Central memory CD4-positive, alpha-beta T cell (primary cell): ENCODE results near the gene HUNK.
"Not testable (repeated sequence)": the region's sequence is repeated elsewhere in the genome, so short reads cannot be mapped to it uniquely, and the experiment has no call there.

Experiments
- DNase-seq: peaks from one replicate; pipeline ENCODE4 v3.0.0; 2022

HUNK gene

DNA sequence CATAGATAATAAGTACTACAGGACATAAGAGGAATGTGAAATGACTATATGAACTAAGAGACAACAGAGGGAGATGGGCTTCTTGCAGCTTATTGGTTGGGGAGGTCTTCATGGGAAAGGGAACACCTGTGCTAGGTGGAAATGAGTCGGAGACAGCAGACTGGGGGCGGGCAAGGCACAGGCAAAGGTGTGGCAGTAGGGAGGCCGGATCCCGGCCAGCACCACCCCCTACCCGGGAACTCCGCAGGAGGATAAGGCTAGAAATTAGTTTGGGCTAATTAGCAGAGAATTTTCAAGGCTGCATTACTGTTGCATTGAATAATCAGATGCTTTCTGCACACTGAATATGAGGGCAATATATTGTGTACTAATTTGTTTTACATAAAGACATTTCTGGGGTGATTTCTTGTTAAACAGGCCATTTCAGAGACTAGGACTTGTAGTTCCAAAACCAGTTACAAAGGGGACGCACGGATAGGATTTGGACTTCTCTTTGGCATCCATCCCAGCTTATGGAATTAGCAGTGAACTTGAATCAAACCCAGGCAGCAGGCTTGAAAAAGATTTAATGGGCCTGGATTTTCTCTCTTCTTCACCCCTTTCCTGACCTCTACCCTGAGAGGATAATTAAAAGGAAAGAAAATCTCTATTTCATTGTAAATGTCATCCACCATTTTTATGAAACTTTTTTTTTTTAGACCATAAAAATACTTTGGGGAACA is 2.2 kb upstream of the HUNK start:
- no peak for DNase-seq

DNA sequence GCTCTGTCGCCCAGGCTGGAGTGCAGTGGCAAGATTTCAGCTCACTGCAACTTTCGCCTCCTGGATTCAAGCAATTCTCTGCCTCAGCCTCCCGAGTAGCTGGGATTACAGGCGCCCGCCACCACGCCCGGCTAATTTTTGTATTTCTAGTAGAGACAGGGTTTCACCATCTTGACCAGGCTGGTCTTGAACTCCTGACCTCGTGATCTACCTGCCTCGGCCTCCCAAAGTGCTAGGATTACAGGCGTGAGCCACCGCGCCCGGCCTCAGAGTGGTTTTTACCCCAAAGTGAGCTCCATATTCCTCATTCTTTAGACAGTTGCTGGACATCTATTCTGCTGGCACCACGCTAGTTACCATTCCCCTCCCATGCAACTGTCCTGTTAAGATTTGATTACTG is 1.4 kb upstream of the HUNK start:
- DNase-seq, result not testable (repeated sequence)

DNA sequence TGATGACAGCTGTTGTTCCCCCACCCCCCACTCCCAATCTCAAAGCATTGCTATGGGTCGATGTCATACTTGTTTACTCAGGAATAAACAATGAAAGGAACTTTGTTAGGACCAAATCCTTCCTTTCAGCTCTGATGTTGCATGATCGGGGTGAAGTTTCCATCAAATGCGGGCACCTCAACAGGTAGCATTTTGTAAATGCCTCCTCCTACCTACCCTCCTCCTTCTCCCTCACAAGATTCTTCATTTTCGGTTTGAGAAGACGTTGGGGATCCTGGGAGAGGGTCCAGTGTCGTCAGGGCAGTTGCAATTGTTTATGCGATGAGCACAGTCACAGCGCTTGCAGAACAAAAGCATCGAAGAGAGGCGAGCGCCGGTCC is 758 bp upstream of the HUNK start:
- no peak for DNase-seq

DNA sequence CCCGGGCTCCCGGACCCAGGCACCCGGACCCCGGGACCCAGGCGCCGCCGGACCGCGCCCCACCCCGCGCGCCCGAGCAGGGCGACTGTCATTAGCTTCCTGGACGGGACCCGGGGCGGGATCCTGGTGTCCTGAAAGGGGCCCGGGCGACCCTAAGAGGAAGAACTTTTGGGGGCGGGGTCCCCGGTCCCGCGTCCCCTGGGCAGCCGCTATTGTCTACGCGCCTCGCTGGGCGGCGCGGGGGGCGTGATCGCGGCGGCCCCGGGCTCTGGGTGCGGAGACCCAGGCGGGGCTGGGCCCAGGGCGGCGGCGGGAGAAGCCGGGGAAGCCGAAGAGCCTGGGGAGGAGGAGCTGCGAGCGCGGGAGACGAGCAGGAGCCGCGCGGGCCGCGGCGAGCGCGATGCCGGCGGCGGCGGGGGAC is 465 bp downstream of the HUNK start:
- no peak for DNase-seq

- DNase-seq, result peak; percentile 9
Observed at GRCh38 chr21:31873696-31874599, 1.1 kb downstream of the HUNK start.

- no peak for DNase-seq
Observed at GRCh38 chr21:31874812-31875212, 2.0 kb downstream of the HUNK start.

DNA sequence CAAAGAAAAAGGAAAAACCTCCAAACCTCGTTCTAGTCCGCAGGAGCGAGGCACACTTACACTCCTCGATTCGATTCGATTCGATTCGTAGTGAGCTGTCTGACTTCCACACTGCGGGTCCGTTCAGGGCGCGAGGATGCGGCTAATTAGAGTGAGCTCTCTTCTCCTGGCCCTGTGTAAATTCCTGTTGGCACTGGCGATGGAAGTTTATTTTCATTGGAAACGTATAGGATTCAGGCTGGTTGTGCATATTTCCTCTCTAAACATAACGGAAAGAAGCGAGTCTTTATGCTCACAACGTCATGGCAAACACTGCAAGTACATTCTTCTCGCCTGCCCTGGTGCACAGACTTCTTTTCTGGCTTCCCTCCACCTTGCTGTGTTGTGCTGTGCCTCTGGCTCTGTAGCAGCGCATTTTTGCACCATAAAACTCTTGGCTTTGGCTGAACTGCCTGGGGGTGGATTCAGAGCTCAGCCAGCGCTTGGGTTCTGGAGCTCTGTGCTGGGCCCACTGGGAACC is 2.7 kb downstream of the HUNK start:
- DNase-seq, result no peak

DNA sequence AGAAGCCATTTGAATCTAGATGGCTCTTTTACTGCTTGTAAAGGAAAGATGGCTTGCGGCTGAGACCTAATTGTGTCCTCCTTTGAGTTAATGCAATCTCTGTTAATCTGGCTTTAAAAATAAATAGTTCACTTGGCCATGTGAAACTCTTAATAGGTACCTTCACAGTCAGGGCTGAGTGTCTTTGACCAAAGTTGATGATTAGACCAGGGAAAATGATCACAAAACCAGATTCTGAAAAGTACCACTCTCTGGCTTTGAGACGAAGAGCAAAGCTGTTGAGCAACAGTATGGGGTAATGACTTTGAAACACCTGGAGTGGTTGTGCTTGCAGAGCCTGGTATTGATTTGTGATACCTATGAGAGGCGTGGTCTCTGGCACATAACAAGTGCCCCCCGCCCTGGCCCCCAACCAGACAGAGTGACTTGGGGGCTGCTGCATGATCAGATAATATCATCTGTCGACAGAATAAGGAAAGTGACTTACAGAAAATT is 4.7 kb downstream of the HUNK start:
- DNase-seq, result no peak

DNA sequence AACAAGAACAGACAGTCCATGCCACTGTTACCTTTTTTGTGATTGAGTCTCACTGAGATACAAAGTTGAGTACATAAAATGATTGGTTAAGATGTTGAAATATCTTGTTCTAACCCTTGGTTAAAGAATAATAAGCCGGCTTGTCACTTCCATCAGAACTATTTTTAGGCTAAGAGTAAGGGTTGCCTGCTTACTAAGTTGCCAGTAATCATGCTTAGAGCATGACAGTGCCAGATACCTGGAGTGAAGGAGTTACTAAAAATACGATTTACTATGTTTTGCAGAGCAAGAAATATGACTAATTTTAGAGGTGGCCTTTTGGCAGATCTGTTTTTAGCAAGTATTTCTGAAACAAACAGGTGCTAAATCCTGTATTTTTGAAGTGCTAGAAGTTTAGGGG is 6.0 kb downstream of the HUNK start:
- DNase-seq, result no peak

DNA sequence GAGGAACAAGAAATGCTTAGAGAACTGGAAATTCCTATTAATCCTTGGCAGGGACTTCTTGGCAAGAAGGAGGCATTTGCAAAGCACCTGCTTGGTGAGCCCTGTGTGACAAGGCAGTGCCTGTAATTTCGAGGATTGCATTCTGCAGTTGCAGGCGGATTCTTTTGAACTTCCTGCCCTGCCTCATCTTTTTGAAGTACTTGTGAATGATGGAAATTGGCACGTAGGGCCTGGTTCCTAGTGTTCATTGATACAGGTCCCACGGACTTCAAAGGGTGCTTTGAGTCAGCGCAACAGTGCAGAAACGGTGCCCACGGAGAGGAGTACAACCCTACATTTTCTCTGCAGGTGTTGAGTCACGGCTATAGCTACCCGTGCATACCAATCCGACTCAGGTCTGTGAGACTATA is 6.4 kb downstream of the HUNK start:
- DNase-seq, result no peak

GRCh38 chr21:31879911-31880310 is 7.1 kb downstream of the HUNK start:
- DNase-seq, result no peak

DNA sequence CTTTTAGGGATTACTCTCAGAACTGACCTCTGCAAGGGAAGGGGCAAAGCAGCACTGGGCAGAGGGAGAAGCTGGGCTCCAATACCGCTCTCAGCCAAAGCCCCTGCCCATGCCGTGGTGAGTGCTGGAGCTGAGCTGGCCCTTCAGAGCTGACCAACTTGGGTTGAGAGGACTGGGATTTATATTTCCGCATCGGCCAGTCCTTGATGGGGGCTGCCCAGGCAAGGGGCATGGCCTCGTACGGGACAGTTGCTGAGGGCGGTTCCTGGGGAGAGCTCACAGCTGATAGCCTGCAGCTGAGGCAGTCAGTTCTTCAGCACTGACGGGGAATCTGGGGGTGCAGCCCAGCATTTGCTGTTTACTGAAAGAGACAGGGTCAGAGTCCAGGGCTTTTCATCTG is 8.0 kb downstream of the HUNK start:
- no peak for DNase-seq

DNA sequence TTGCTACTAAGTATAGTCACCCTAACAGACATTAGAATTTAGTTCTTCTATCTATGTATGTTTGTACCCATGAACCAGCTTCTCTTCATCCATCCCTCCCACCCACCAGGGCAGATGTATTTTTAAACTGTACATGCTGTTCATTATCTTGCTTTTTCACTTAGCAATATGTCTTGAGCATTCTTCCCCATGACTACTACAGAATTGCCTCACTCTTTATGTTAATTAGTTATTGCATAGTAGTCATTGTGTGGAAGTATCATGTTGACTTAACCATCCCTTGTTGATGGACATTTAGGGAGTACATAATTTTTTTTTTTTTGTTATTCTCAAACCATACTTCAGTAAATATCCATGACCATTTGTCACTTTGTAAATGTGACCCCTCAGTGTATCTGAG is 9.9 kb downstream of the HUNK start:
- no peak for DNase-seq

DNA sequence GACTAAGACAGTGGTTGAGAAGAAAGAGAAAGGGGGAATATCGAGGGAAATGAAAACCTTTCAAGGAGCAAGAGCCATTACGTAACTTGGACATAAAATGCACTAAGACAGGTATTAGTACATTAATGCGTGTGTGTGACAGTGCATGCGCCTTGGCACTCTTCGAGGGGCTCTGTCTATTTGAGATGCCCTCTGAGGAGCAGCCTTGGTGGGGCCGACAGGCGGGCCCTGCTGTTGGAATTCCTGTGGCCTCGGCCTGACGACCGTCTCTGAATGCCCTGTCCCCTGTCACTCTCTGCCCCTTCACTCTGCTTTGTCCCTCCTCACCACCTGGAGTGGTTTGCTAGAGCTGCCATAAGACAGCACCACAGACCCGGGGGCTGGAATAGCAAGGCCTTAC is 12.3 kb downstream of the HUNK start:
- DNase-seq, result no peak

DNA sequence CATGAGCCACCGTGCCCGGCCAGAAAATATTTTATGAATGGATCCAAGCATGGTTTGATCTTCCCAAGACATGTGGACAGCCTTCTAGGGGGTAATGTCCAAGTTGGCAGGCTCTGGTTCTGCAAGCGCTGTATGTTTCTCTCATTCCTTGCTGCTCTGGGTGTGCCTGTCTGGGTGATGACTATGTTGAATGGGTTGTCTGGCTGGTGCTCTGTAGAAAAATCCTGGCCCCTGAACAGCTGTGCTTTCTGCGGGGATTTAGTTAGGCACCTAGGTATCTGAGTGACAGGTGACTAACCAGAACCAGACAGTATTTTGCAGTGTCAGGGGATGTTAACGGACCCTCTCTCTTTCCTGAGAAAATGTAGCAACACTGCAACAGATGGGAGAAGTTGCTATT is 14.1 kb downstream of the HUNK start:
- no peak for DNase-seq

- DNase-seq, result no peak
Observed at GRCh38 chr21:31887391-31887841, 14.6 kb downstream of the HUNK start.

DNA sequence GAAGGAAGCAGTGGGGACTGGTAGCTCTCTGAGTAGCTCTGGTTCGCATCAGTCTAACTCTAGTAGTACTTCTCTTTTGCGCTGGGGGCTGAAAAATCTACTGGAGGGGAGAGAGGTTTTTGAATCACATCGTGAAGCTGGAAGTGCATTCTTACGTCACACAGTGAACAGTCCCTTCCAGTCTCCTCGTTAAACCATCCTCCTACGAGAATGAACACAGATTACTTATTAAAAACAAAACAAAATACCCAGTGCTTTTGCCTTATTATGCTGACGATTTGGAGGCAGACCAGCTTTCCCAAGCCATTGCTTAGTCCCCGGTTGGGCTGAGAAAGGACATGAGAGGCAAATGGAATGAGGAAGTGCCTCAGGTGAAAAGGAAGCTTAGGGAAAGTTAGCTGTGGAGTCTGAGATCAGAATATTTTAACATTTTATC is 16.1 kb downstream of the HUNK start:
- no peak for DNase-seq

GRCh38 chr21:31889460-31889859 is 16.6 kb downstream of the HUNK start:
- DNase-seq, result no peak

GRCh38 chr21:31892686-31893085 is 19.9 kb downstream of the HUNK start:
- DNase-seq, result no peak

GRCh38 chr21:31893851-31894415 is 21.1 kb downstream of the HUNK start:
- no peak for DNase-seq

DNA sequence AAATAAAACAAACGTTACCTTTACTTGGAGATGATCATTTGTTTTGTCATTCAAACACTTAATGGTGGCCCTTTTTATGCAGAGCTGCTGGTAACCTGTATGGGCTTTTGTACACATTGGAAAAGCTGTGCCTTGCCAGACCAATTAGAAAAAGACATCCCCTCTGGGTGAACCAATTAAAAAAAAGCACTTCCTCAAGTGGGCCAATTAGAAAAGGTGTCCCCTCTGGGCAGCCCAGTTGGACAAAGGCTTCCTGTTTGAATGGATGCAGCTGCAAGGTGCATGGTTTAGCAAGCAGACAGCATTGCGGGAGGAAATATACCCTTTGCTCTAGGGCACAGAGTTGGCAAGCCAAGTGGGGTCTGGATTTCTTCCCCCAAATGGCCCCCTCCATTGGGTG is 21.6 kb downstream of the HUNK start:
- no peak for DNase-seq

DNA sequence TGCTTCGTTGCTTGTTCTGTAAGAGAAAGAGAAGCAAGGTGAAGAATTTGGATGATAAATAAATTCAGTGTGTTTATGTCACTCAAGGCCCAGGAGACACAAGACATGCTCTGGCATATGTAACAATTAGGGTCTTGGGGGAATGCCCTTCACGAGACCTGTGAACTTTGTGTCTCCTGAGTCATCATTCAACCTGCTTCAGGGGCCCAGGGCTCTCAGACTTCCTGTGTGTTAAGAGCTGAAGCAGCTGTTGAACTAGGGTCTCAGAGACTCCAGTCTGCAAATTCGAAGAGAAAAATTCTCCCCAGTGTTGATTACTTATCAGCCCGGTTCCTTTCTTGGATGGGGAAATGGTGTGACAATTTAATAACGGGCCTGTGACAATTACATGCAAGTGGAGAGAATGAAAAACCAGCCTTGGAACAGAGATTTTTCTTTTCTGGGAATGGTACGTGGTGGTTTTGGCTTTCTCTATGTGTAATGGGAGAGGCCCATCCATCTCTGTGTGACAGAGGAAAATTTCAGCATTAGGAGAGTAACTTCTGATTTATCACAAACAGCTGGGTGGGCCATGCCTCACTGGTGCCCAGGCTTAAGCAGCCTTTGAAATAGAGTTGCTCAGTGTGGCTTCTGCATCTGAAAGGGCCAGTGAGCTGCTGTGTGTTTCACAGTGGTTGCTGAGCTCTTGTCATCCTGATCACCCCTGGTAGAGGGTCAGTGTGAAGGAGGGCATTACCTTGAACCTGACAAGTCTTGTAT is 22.4 kb downstream of the HUNK start:
- no peak for DNase-seq

DNA sequence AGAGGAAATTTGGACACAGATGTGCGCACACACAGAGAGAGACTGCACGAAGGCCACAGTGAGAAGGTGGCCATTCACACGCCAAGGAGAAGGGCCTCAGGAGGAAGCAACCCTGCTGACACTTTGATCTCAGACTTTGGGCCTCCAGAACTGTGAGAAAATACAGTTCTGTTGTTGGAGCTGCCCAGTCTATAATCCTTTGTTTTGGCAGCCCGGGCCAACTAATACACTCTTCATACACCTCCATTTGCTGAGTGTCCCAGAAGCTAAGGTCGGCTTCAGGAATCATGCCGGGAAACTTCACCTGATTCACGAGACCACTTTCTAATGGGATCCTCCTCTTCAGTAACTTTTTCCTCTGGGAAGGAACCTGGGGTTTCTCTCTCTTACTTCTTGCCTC is 23.2 kb downstream of the HUNK start:
- DNase-seq, result no peak
